CD4-positive, CD25-positive, alpha-beta regulatory T cell (primary cell): ENCODE measurements around the gene ADAMTS4. TPM values are rescaled to one million over a fixed set of nuclear protein-coding genes. Genes with fewer than 3 reads are reported as not detected.
A peak's percentile ranks its signal among the peaks of the same experiment; 100 is the strongest.

Source experiments
- ATAC-seq, 2 donors: fragments of 150-1000 bp; cut with Tn5 transposase; one replicate each; pipeline ENCODE4 v1.10.0; 2021; ENCODE audit warnings: low read depth in 2 of 2, moderate number of reproducible peaks in 2 of 2, moderate library complexity in 1 of 2
- DNase-seq, 3 donors: peaks; one replicate each; pipeline versions ENCODE4 v3.0.0 to v3.0.0-alpha.2; 2012 to 2022; ENCODE audit warnings: mixed read lengths in 1 of 3
- H3K27ac ChIP-seq: one replicate; pipeline ENCODE4 v1.7.0; 2013; ENCODE audit warnings: mild to moderate bottlenecking, low read length; ENCODE audit not compliant: insufficient read depth, poor library complexity, severe bottlenecking
- H3K27me3 ChIP-seq: one replicate; pipeline ENCODE4 v1.7.0; 2013; ENCODE audit warnings: low read length; ENCODE audit not compliant: control insufficient read depth, insufficient read depth
- H3K36me3 ChIP-seq: one replicate; pipeline ENCODE4 v1.7.0; 2013; ENCODE audit warnings: mild to moderate bottlenecking, low read length, moderate library complexity; ENCODE audit not compliant: control insufficient read depth, insufficient read depth
- H3K4me1 ChIP-seq: 2 replicates; pipeline ENCODE4 v1.7.0; 2013; ENCODE audit warnings: mild to moderate bottlenecking, low read length; ENCODE audit not compliant: insufficient read depth, control insufficient read depth, poor library complexity, severe bottlenecking
- H3K4me3 ChIP-seq: one replicate; pipeline ENCODE4 v1.7.0; 2013; ENCODE audit warnings: low read depth, mild to moderate bottlenecking, low read length, moderate library complexity
- H3K9me3 ChIP-seq, 2 experiments: 1 replicate in 1 of 2; 2 replicates in 1 of 2; pipeline ENCODE4 v1.7.0; 2013; ENCODE audit warnings: low read length in 2 of 2, mild to moderate bottlenecking in 1 of 2, moderate library complexity in 1 of 2; ENCODE audit not compliant: control insufficient read depth in 2 of 2
- H3K27ac Mint-ChIP-seq, 3 donors: one replicate each; pipeline ENCODE4 v1.8.0; 2020 to 2022; ENCODE audit warnings: mild to moderate bottlenecking in 3 of 3, mixed read lengths in 3 of 3, moderate library complexity in 2 of 3
- H3K27me3 Mint-ChIP-seq: one replicate; pipeline ENCODE4 v1.8.0; 2022; ENCODE audit warnings: mild to moderate bottlenecking, mixed read lengths
- H3K36me3 Mint-ChIP-seq: one replicate; pipeline ENCODE4 v1.8.0; 2020; ENCODE audit warnings: mixed read lengths
- H3K4me1 Mint-ChIP-seq, 4 donors: one replicate each; pipeline ENCODE4 v1.8.0; 2020 to 2022; ENCODE audit warnings: mixed read lengths in 4 of 4, mild to moderate bottlenecking in 1 of 4
- H3K4me3 Mint-ChIP-seq, 4 donors: one replicate each; pipeline ENCODE4 v1.8.0; 2020 to 2022; ENCODE audit warnings: mild to moderate bottlenecking in 4 of 4, mixed read lengths in 4 of 4, moderate library complexity in 3 of 4
- H3K9me3 Mint-ChIP-seq, 7 donors: one replicate each; pipeline ENCODE4 v1.8.0; 2020 to 2022; ENCODE audit warnings: mixed read lengths in 7 of 7, mild to moderate bottlenecking in 3 of 7, moderate library complexity in 2 of 7
- polyA plus RNA-seq, 4 donors: library from polyadenylated mRNA; unstranded; fragments of 300-500 nt; fragmentation: Illumina TruSeq; gene quantifications; one replicate each; pipeline ENCODE4 v1.2.3, GENCODE V29; 2021
- total RNA-seq: library from RNA; stranded (reverse); gene quantifications from one replicate; pipeline ENCODE4 v1.2.3, GENCODE V29; 2022

Gene ADAMTS4
- total and polyA plus RNA-seq, 5 donors from 2014 or later: 0.36 to 5.3 (median 0.88) TPM; not detected in 1

GRCh38 chr1:161206411-161207140, 7.7 kb upstream of the ADAMTS4 start:
- Histone ChIP-seq H3K4me1 (peaks cover 46% of the 10 kb centered on the region), H3K27me3 (no peaks in the 10 kb centered on the region), H3K9me3 (no peaks in the 10 kb centered on the region), H3K27ac (no peak overlapping the region), H3K36me3 (peaks cover 62% of the 10 kb centered on the region), H3K4me3 (no peak overlapping the region)
- Mint-ChIP-seq H3K4me1 (peaks cover 26 to 75% (median 51%) of the 10 kb centered on the region in 4 donors), H3K4me3 (peak overlapping the region in 2 of 4 donors; percentile 61 to 98), H3K27me3 (peaks cover 4% of the 10 kb centered on the region), H3K9me3 (no peaks in the 10 kb centered on the region), H3K36me3 (peaks cover 36% of the 10 kb centered on the region), H3K27ac (peak overlapping the region in 2 of 3 donors; percentile 58 to 72)
- DNase-seq (no peak), ATAC-seq (no peak)

- H3K27ac ChIP-seq: peak within 1 kb of the TSS; percentile 90
- Mint-ChIP-seq H3K27me3 (peaks cover 4% of the 10 kb centered on the region), H3K4me1 (peaks cover 26 to 80% (median 56%) of the 10 kb centered on the region in 4 donors), H3K9me3 (no peaks in the 10 kb centered on the region), H3K27ac (peak within 1 kb of the TSS; percentile 98 to 99 (median 99)), H3K36me3 (peaks cover 21% of the 10 kb centered on the region), H3K4me3 (peak within 1 kb of the TSS; percentile 96 to 98 (median 98))
- ATAC-seq: peak; percentile 98 to 99
- DNase-seq: peak; percentile 94 to 99 (median 96)
- H3K4me3 ChIP-seq: peak within 1 kb of the TSS; percentile 85
- H3K9me3 ChIP-seq: no peaks in the 10 kb centered on the region
- H3K27me3 ChIP-seq: no peaks in the 10 kb centered on the region
- H3K36me3 ChIP-seq: peaks cover 25% of the 10 kb centered on the region
- peaks cover 62% of the 10 kb centered on the region for H3K4me1 ChIP-seq
Observed at GRCh38 chr1:161201836-161202712, 3.2 kb upstream of the ADAMTS4 start, which contains the start of gene NDUFS2. Gene NDUFS2 (plus strand): TSS chr1:161202367. CDS start chr1:161202386, 19 bp downstream.

GRCh38 chr1:161200992-161201835, 2.4 kb upstream of the ADAMTS4 start:
- no peak for ATAC-seq
- Mint-ChIP-seq H3K4me3 (peak overlapping the region; percentile 96 to 98 (median 98)), H3K4me1 (peaks cover 25 to 72% (median 49%) of the 10 kb centered on the region in 4 donors), H3K27ac (peak overlapping the region; percentile 98 to 99 (median 99)), H3K9me3 (no peaks in the 10 kb centered on the region), H3K27me3 (peaks cover 4% of the 10 kb centered on the region), H3K36me3 (peaks cover 18% of the 10 kb centered on the region)
- peak overlapping the region; percentile 85 for H3K4me3 ChIP-seq
- peaks cover 18% of the 10 kb centered on the region for H3K36me3 ChIP-seq
- no peak for DNase-seq
- no peaks in the 10 kb centered on the region for H3K27me3 ChIP-seq
- H3K27ac ChIP-seq: peak overlapping the region; percentile 90
- peaks cover 57% of the 10 kb centered on the region for H3K4me1 ChIP-seq
- no peaks in the 10 kb centered on the region for H3K9me3 ChIP-seq

GRCh38 chr1:161200421-161200991, 1.7 kb upstream of the ADAMTS4 start:
- H3K27me3 Mint-ChIP-seq: peaks cover 4% of the 10 kb centered on the region
- DNase-seq (peak in 2 of 3 donors; percentile 34 to 75), ATAC-seq (no peak)
- H3K9me3 Mint-ChIP-seq: no peaks in the 10 kb centered on the region
- Histone ChIP-seq H3K4me1 (peaks cover 52% of the 10 kb centered on the region), H3K27me3 (no peaks in the 10 kb centered on the region), H3K36me3 (peaks cover 15% of the 10 kb centered on the region), H3K27ac (peak overlapping the region; percentile 90), H3K9me3 (no peaks in the 10 kb centered on the region), H3K4me3 (peak overlapping the region; percentile 61)
- H3K36me3 Mint-ChIP-seq: peaks cover 16% of the 10 kb centered on the region
- peak overlapping the region; percentile 98 to 99 (median 99) for H3K27ac Mint-ChIP-seq
- peaks cover 20 to 67% (median 44%) of the 10 kb centered on the region in 4 donors for H3K4me1 Mint-ChIP-seq
- H3K4me3 Mint-ChIP-seq: peak overlapping the region; percentile 85 to 98 (median 96)

- peak overlapping the region; percentile 98 to 99 (median 99) for H3K27ac Mint-ChIP-seq
- Histone ChIP-seq H3K27ac (peak overlapping the region; percentile 90), H3K4me1 (peaks cover 47% of the 10 kb centered on the region)
Observed at GRCh38 chr1:161199506-161200139, 769 bp upstream of the ADAMTS4 start.

GRCh38 chr1:161198194-161198896, 509 bp downstream of the ADAMTS4 start:
- DNase-seq: no peak
- no peak overlapping the region for H3K27ac Mint-ChIP-seq

More at GRCh38 chr1:161199506-161200139, 769 bp upstream of the ADAMTS4 start:
- Mint-ChIP-seq H3K9me3 (no peaks in the 10 kb centered on the region), H3K4me3 (peak overlapping the region; percentile 7 to 97 (median 82)), H3K4me1 (peaks cover 15 to 69% (median 40%) of the 10 kb centered on the region in 4 donors), H3K27me3 (peaks cover 4% of the 10 kb centered on the region), H3K36me3 (peaks cover 11% of the 10 kb centered on the region)
- no peak for ATAC-seq
- no peak for DNase-seq
- Histone ChIP-seq H3K9me3 (no peaks in the 10 kb centered on the region), H3K4me3 (peak overlapping the region; percentile 61), H3K36me3 (peaks cover 8% of the 10 kb centered on the region), H3K27me3 (no peaks in the 10 kb centered on the region)

More at GRCh38 chr1:161198194-161198896, 509 bp downstream of the ADAMTS4 start:
- H3K4me1 ChIP-seq: peaks cover 38% of the 10 kb centered on the region
- H3K36me3 ChIP-seq: peaks cover under 1% of the 10 kb centered on the region
- H3K9me3 Mint-ChIP-seq: no peaks in the 10 kb centered on the region
- no peaks in the 10 kb centered on the region for H3K27me3 ChIP-seq
- H3K36me3 Mint-ChIP-seq: peaks cover 3% of the 10 kb centered on the region
- H3K4me3 Mint-ChIP-seq: no peak overlapping the region
- no peak overlapping the region for H3K27ac ChIP-seq
- no peaks in the 10 kb centered on the region for H3K27me3 Mint-ChIP-seq
- ATAC-seq: no peak
- H3K4me1 Mint-ChIP-seq: peaks cover 7 to 58% (median 29%) of the 10 kb centered on the region in 4 donors
- H3K4me3 ChIP-seq: no peak overlapping the region
- no peaks in the 10 kb centered on the region for H3K9me3 ChIP-seq
